Retinal pigment epithelial cell (primary cell): ENCODE measurements around the gene TSPAN3.

ENCODE experiments used
- DNase-seq: peaks from one replicate; pipeline ENCODE4 v3.0.0-alpha.2; 2010; ENCODE audit warnings: low read depth
- H3K4me3 ChIP-seq: 2 replicates; pipeline ENCODE4 v1.5.1; 2011; ENCODE audit warnings: mild to moderate bottlenecking, low read length, control low read depth, moderate library complexity
- CTCF ChIP-seq: conservative IDR thresholded peaks from 2 replicates; pipeline ENCODE4 v1.5.1; 2011; ENCODE audit warnings: low read depth, low read length, control low read depth, inconsistent platforms

Gene TSPAN3

GRCh38 chr15:77070495-77071304, at the start of gene TSPAN3:
Gene TSPAN3, minus strand, starts transcription at chr15:77071109. Its CDS starts 155 bp downstream, at chr15:77070954.
- H3K4me3 ChIP-seq: peak within 1 kb of the TSS; percentile 77
- DNase-seq: no peak
- TF ChIP-seq CTCF: no peak

- DNase-seq: no peak
- no peak overlapping the region for H3K4me3 ChIP-seq
- no peak for TF ChIP-seq CTCF
These were observed 49.7 kb upstream of the TSPAN3 start for GRCh38 chr15:77120576-77120975.

- no peak overlapping the region for H3K4me3 ChIP-seq
- no peak for TF ChIP-seq CTCF
- no peak for DNase-seq
These were observed 48.5 kb upstream of the TSPAN3 start for GRCh38 chr15:77119446-77119845.

GRCh38 chr15:77118882-77119321, 48.0 kb upstream of the TSPAN3 start:
- peak; percentile 42 for DNase-seq
- peak; percentile 87 for TF ChIP-seq CTCF
- H3K4me3 ChIP-seq: no peak overlapping the region

- DNase-seq: no peak
These were observed 44.3 kb upstream of the TSPAN3 start for GRCh38 chr15:77115179-77115578.

GRCh38 chr15:77112838-77113504, 42.1 kb upstream of the TSPAN3 start:
- no peak overlapping the region for H3K4me3 ChIP-seq
- TF ChIP-seq CTCF: peak; percentile 7
- no peak for DNase-seq

More at GRCh38 chr15:77115179-77115578, 44.3 kb upstream of the TSPAN3 start:
- TF ChIP-seq CTCF: no peak
- H3K4me3 ChIP-seq: no peak overlapping the region
